ENCODE measurements around the gene MARCKSL1. TPM values are rescaled to one million over a fixed set of nuclear protein-coding genes. Genes with fewer than 3 reads are reported as not detected.

The MARCKSL1 gene
- total and polyA plus RNA-seq, 2 of the 13 experiments (the other 11 are each of a cell fraction or from before 2014, with no cell fraction given) = 81.9 to 155 TPM

DNA sequence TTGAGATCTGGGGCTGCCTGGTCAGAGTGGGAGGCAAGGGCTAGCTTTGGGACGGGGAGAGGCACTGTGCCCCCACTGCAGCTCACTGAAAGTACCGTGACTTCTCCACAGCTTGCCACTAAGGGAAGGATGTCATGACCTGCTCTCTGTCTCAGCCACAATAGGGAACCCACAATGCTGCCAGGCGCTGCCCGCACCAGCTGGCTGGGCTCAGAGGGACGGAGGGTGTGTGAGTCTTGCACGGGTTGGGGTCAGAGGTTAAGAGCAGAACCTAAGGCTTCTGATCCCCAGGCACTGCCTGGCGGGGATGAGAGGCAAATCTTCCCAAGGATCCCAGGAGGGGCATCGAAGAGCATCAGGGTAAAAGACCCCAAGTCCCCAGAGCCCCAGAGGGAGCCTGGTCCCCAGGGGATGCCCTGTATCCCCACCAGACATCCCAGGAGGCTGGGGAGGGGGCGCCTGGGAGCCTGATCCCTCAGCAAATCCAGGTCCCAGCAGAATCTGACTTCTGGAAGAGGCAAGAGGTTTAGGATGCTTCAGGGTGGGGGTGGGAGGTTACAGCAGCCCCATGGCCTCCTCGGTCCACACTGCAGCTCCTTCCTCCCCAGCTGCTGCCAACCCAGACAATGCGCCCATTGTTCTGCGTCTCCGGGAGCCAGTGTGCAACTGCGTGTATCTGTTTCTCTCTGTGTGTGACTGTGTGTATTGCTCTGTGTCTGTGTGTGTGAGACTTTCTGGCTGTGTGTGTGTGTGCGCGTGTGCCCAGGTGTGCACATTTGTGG is 2.0 kb upstream of the MARCKSL1 start (continued):
- TF ChIP-seq CHCHD3 (CRISPR knock-in tag; IDR thresholded peaks at IDR 0.05) (no peak), ZNF224 (CRISPR knock-in tag; IDR thresholded peaks at IDR 0.05) (no peak), NFYB (CRISPR knock-in tag; IDR thresholded peaks at IDR 0.05) (no peak), ADNP (CRISPR knock-in tag; IDR thresholded peaks at IDR 0.05) (no peak), ATF7-NPFF (CRISPR knock-in tag; IDR thresholded peaks at IDR 0.05; ENCODE audit: low read depth) (no peak), KAT7 (CRISPR knock-in tag; IDR thresholded peaks at IDR 0.05; ENCODE audit: borderline replicate concordance) (no peak), SYNCRIP (IDR thresholded peaks at IDR 0.05; ENCODE audit: insufficient read depth, low read depth, low read length) (no peak), LCORL (IDR thresholded peaks at IDR 0.05) (no peak), LCORL (CRISPR knock-in tag; IDR thresholded peaks at IDR 0.05) (0 out of 2 replicates have a peak, but pooled peaks have one; percentile 25), ZNF646 (CRISPR knock-in tag; IDR thresholded peaks at IDR 0.05) (peak; percentile 97), JARID2 (CRISPR knock-in tag; IDR thresholded peaks at IDR 0.05; ENCODE audit: insufficient replicate concordance) (no peak), ZBTB1 (CRISPR knock-in tag; IDR thresholded peaks at IDR 0.05; ENCODE audit: borderline replicate concordance) (no peak), ZNF788 (CRISPR knock-in tag; IDR thresholded peaks at IDR 0.05; ENCODE audit: borderline replicate concordance) (peak; percentile 73; the same call in 1 of the 2 replicates), NR2C2 (CRISPR knock-in tag; IDR thresholded peaks at IDR 0.05; ENCODE audit: borderline replicate concordance) (no peak), POGZ (CRISPR knock-in tag; IDR thresholded peaks at IDR 0.05) (no peak), ZNF136 (CRISPR knock-in tag; IDR thresholded peaks at IDR 0.05; ENCODE audit: low read depth) (no peak), SAFB2 (CRISPR knock-in tag; IDR thresholded peaks at IDR 0.05; ENCODE audit: borderline replicate concordance, low read depth) (no peak), NPAS2 (CRISPR knock-in tag; IDR thresholded peaks at IDR 0.05; ENCODE audit: borderline replicate concordance) (no peak), FIP1L1 (IDR thresholded peaks at IDR 0.05; ENCODE audit: borderline replicate concordance, insufficient read depth, low read depth, low read length) (no peak), MTF1 (CRISPR knock-in tag; IDR thresholded peaks at IDR 0.05) (no peak), PAWR (CRISPR knock-in tag; IDR thresholded peaks at IDR 0.05; ENCODE audit: borderline replicate concordance) (no peak)
- TF ChIP-seq, protein P1, sequence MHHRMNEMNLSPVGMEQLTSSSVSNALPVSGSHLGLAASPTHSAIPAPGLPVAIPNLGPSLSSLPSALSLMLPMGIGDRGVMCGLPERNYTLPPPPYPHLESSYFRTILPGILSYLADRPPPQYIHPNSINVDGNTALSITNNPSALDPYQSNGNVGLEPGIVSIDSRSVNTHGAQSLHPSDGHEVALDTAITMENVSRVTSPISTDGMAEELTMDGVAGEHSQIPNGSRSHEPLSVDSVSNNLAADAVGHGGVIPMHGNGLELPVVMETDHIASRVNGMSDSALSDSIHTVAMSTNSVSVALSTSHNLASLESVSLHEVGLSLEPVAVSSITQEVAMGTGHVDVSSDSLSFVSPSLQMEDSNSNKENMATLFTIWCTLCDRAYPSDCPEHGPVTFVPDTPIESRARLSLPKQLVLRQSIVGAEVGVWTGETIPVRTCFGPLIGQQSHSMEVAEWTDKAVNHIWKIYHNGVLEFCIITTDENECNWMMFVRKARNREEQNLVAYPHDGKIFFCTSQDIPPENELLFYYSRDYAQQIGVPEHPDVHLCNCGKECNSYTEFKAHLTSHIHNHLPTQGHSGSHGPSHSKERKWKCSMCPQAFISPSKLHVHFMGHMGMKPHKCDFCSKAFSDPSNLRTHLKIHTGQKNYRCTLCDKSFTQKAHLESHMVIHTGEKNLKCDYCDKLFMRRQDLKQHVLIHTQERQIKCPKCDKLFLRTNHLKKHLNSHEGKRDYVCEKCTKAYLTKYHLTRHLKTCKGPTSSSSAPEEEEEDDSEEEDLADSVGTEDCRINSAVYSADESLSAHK (CRISPR knock-in tag; IDR thresholded peaks at IDR 0.05; ENCODE audit: borderline replicate concordance) = no peak

All from HepG2 (cell line).